Measurements from ENCODE around the gene MORN3. TPM values are rescaled to one million over a fixed set of nuclear protein-coding genes. Genes with fewer than 3 reads are reported as not detected.
"Not testable (repeated sequence)": the region's sequence is repeated elsewhere in the genome, so short reads cannot be mapped to it uniquely, and the experiment has no call there.

Gene MORN3
- total RNA-seq, 1 experiment from 2014 or later, result 0.37 TPM

DNA sequence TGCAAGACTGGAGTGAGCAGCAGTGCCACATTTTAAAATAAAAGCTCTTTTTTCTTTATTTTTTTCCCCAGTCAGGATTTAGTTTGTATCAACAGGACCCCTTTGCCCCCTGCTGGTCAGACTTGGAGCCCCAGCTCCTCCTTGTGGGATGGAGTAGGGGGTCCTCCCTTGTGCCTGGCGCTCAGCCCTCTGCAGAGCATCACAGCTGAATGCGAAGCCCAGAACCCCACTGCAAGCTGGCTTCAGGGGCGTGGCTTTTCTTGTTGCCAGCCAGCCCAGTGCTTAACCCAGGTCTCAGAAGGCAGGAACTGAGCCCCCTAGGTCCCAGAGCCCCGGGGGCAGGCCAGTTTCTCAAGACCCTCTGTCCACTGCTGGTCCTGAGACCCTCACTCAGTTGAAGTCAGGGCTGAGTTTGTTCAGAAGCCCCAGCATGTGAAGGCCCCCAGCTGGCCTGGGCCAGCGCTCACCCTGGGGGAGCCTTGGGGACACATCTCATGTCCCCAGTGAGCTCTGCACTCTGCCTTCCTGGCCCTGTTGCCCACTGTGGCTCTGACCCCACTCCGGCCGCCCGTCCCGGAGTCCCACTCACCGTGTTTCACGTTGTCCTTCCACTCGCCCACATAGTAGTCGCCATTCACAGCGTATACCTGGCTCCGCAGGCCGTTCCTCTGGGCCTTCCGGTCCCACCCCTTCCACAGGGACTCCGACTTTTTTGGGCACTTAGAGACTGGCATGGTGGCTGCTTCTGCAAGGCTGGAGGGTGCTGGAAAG is 519 bp downstream of the MORN3 start:
- POLR2A ChIA-PET, result interaction anchor here (0.5 to 1.5 kb wide), 6 partner anchors 33 to 173 kb away, joined by 3 to 7 read pairs (median 4); no protein-coding TSS in a partner anchor
- CTCF ChIA-PET, result interaction anchor here (0.6 to 4.2 kb wide), 39 partner anchors 10 to 317 kb away, joined by 3 to 77 read pairs (median 5); partner anchors contain the start of genes ANAPC5, KDM2B and ORAI1
- H3K4me1 Mint-ChIP-seq, result peaks cover 34% of the 10 kb centered on the region
- no peaks in the 10 kb centered on the region; the same call in 1 of the 2 replicates for H3K27me3 Mint-ChIP-seq (ENCODE audit: low read depth)
- TF ChIP-seq, protein P1, sequence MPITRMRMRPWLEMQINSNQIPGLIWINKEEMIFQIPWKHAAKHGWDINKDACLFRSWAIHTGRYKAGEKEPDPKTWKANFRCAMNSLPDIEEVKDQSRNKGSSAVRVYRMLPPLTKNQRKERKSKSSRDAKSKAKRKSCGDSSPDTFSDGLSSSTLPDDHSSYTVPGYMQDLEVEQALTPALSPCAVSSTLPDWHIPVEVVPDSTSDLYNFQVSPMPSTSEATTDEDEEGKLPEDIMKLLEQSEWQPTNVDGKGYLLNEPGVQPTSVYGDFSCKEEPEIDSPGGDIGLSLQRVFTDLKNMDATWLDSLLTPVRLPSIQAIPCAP (CRISPR knock-in tag; IDR thresholded peaks at IDR 0.05), result no peak
- peak; percentile 45; the same call in 1 of the 2 replicates for TF ChIP-seq ZNF263 (CRISPR knock-in tag; IDR thresholded peaks at IDR 0.05; ENCODE audit: low read depth)
- DNase-seq (ENCODE audit: low spot score), result peak; percentile 83
- H3K27ac Mint-ChIP-seq, result peak overlapping the region; percentile 53; the same call in 1 of the 2 replicates
- H3K9me3 Mint-ChIP-seq, result no peaks in the 10 kb centered on the region; the same call in 1 of the 2 replicates
- peaks cover 5% of the 10 kb centered on the region; the same call in 1 of the 2 replicates for H3K36me3 Mint-ChIP-seq
- peak; percentile 38 for ATAC-seq
- H3K4me3 Mint-ChIP-seq, result no peak overlapping the region

DNA sequence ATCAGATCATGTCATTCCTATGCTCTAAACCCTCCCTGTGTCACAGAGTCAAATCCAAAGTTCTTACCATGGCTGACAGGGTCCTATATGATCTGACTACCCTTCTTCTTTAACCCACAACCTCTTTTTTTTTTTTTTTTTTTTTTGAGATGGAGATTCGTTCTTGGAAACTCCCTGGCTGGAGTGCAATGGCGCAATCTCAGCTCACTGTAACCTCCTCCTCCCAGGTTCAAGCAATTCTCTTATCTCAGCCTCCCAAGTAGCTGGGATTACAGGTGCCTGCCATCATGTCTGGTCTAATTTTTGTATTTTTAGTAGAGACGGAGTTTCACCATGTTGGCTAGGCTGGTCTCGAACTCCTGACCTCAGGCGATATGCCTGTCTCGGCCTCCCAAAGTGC is 2.6 kb downstream of the MORN3 start:
- H3K36me3 Mint-ChIP-seq; H3K27ac Mint-ChIP-seq; POLR2A ChIA-PET; H3K4me3 Mint-ChIP-seq; H3K27me3 Mint-ChIP-seq (ENCODE audit: low read depth); DNase-seq (ENCODE audit: low spot score); ATAC-seq; H3K9me3 Mint-ChIP-seq: not testable (repeated sequence)
- H3K4me1 Mint-ChIP-seq, result peaks cover 25% of the 10 kb centered on the region
- CTCF ChIA-PET, result interaction anchor here (0.6 to 4.2 kb wide), 3 partner anchors 9 to 114 kb away, joined by 3 to 77 read pairs (median 59); partner anchors contain the start of gene ORAI1

DNA sequence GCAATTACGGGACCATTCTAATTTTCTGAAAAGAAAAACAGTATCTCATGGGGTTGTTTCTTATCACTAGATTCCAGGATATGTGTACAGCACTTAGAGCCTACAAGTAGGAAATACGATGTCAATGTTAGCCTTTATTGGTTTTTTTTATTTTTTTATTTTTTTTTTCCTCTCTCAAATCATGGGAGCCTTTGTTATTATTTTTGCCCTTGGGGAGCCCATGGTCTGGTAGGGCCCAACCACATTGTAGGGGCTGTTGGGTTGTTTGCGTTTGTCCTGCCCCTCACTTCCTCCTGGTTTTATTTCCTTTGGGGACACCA is 5.9 kb downstream of the MORN3 start:
- H3K36me3 Mint-ChIP-seq, result peaks cover 5% of the 10 kb centered on the region; the same call in 1 of the 2 replicates
- ATAC-seq, result no peak
- no peaks in the 10 kb centered on the region; the same call in 1 of the 2 replicates for H3K27me3 Mint-ChIP-seq (ENCODE audit: low read depth)
- TF ChIP-seq CBFB (CRISPR knock-in tag; IDR thresholded peaks at IDR 0.05; ENCODE audit: low read depth) (no peak), GTF2I (CRISPR knock-in tag; conservative IDR thresholded peaks at IDR 0.05) (no peak), KAT7 (CRISPR knock-in tag; IDR thresholded peaks at IDR 0.05; ENCODE audit: borderline replicate concordance) (no peak), EMX1 (CRISPR knock-in tag; IDR thresholded peaks at IDR 0.05) (no peak), ZNF263 (CRISPR knock-in tag; IDR thresholded peaks at IDR 0.05; ENCODE audit: low read depth) (no peak), SOX15 (CRISPR knock-in tag; IDR thresholded peaks at IDR 0.05) (no peak), GRHL2 (CRISPR knock-in tag; IDR thresholded peaks at IDR 0.05; ENCODE audit: insufficient replicate concordance, severe bottlenecking) (no peak), ZNF121 (CRISPR knock-in tag; IDR thresholded peaks at IDR 0.05) (no peak), ZNF219 (CRISPR knock-in tag; IDR thresholded peaks at IDR 0.05; ENCODE audit: borderline replicate concordance) (no peak), ELF4 (CRISPR knock-in tag; IDR thresholded peaks at IDR 0.05; ENCODE audit: low read depth) (no peak), ZNF396 (CRISPR knock-in tag; IDR thresholded peaks at IDR 0.05; ENCODE audit: borderline replicate concordance) (no peak), NR3C1 (CRISPR knock-in tag; conservative IDR thresholded peaks at IDR 0.05; ENCODE audit: low read depth) (no peak)
- TF ChIP-seq, protein P2, sequence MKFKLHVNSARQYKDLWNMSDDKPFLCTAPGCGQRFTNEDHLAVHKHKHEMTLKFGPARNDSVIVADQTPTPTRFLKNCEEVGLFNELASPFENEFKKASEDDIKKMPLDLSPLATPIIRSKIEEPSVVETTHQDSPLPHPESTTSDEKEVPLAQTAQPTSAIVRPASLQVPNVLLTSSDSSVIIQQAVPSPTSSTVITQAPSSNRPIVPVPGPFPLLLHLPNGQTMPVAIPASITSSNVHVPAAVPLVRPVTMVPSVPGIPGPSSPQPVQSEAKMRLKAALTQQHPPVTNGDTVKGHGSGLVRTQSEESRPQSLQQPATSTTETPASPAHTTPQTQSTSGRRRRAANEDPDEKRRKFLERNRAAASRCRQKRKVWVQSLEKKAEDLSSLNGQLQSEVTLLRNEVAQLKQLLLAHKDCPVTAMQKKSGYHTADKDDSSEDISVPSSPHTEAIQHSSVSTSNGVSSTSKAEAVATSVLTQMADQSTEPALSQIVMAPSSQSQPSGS (CRISPR knock-in tag; IDR thresholded peaks at IDR 0.05; ENCODE audit: borderline replicate concordance, low read depth), result no peak
- TF ChIP-seq, protein P3, sequence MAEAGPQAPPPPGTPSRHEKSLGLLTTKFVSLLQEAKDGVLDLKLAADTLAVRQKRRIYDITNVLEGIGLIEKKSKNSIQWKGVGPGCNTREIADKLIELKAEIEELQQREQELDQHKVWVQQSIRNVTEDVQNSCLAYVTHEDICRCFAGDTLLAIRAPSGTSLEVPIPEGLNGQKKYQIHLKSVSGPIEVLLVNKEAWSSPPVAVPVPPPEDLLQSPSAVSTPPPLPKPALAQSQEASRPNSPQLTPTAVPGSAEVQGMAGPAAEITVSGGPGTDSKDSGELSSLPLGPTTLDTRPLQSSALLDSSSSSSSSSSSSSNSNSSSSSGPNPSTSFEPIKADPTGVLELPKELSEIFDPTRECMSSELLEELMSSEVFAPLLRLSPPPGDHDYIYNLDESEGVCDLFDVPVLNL (CRISPR knock-in tag; IDR thresholded peaks at IDR 0.05; ENCODE audit: borderline replicate concordance, low read depth), result no peak
- TF ChIP-seq, protein P4, sequence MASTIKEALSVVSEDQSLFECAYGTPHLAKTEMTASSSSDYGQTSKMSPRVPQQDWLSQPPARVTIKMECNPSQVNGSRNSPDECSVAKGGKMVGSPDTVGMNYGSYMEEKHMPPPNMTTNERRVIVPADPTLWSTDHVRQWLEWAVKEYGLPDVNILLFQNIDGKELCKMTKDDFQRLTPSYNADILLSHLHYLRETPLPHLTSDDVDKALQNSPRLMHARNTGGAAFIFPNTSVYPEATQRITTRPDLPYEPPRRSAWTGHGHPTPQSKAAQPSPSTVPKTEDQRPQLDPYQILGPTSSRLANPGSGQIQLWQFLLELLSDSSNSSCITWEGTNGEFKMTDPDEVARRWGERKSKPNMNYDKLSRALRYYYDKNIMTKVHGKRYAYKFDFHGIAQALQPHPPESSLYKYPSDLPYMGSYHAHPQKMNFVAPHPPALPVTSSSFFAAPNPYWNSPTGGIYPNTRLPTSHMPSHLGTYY (CRISPR knock-in tag; IDR thresholded peaks at IDR 0.05), result no peak
- ChIA-PET POLR2A (interaction anchor here (0.7 to 1.5 kb wide), 3 partner anchors 36 to 401 kb away, joined by 3 to 4 read pairs (median 3); no protein-coding TSS in a partner anchor), CTCF (interaction anchor here (1.0 kb wide), 1 partner anchor 111 kb away, joined by 8 read pairs; no protein-coding TSS in a partner anchor)
- H3K4me1 Mint-ChIP-seq, result peaks cover 24% of the 10 kb centered on the region
- DNase-seq (ENCODE audit: low spot score), result no peak
- H3K4me3 Mint-ChIP-seq, result no peak overlapping the region
- H3K27ac Mint-ChIP-seq, result peak overlapping the region; percentile 89
- no peaks in the 10 kb centered on the region; the same call in 1 of the 2 replicates for H3K9me3 Mint-ChIP-seq

DNA sequence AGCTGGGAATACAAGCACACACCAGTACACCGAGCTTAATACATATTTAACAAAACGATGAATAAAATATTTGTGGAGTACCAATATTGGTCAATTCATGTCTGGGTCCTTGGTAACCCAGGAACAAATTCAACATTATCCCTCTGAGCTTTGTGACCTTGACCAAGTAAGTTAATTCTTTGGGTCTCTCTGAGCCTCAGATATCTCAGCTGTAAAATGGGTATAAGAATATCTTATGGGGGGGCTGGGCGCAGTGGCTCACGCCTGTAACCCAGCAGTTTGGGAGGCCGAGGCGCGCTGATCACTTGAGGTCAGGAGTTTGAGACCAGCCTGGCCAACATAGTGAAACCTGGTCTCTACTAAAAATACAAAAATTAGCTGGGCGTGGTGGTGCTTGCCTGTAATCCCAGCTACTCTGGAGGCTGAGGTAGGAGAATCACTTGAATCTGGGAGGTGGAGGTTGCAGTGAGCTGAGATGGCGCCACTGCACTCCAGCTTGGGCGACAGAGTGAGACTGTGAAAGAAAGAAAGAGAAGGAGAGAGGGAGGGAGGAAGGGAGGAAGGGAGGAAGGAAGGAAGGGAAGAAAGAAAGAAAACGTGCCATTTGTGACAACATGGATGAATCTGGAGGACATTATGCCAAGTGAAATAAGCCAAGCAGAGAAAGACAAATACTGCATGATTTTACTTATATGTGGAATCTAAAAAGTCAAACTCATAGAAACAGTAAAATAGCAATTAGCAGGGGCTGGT is 7.9 kb downstream of the MORN3 start:
- H3K36me3 Mint-ChIP-seq; DNase-seq (ENCODE audit: low spot score); POLR2A ChIA-PET; H3K9me3 Mint-ChIP-seq; H3K4me3 Mint-ChIP-seq; H3K27me3 Mint-ChIP-seq (ENCODE audit: low read depth); H3K27ac Mint-ChIP-seq; ATAC-seq: not testable (repeated sequence)
- CTCF ChIA-PET, result interaction anchor here (0.9 kb wide), 1 partner anchor 109 kb away, joined by 5 read pairs; no protein-coding TSS in a partner anchor
- peaks cover 39% of the 10 kb centered on the region for H3K4me1 Mint-ChIP-seq

Measured in WTC11 (cell line).